Left ventricle myocardium superior (tissue), 1 donor: ENCODE results near the gene NIPSNAP2. TPM values are rescaled to one million over a fixed set of nuclear protein-coding genes. Genes with fewer than 3 reads are reported as not detected.
"Not testable (repeated sequence)": the region's sequence is repeated elsewhere in the genome, so short reads cannot be mapped to it uniquely, and the experiment has no call there.

Experiments
- ATAC-seq: fragments of 200-7000 bp; cut with Tn5 transposase; one replicate; pipeline ENCODE4 v1.9.1; 2020; ENCODE audit warnings: mild to moderate bottlenecking, moderate library complexity
- DNase-seq: peaks from one replicate; pipeline ENCODE4 v3.0.0-alpha.2; 2020
- intact Hi-C: fragments of 100-400 bp; cut with micrococcal nuclease; formaldehyde crosslinking; loops from one replicate; pipeline ENCODE4 v1.11.0; 2022
- total RNA-seq: library from RNA; stranded (reverse); fragmentation: NEBNext Ultra II Directional; extraction: Animal tissue kit (Norgen Biotek cat#: 25700); gene quantifications from one replicate; pipeline ENCODE4 v1.2.1, GENCODE V29; 2021
- donor health status: DM: no; HTN: yes; CAD: no; lungs with severe emphysema.

The NIPSNAP2 gene
- total RNA-seq, 1 donor from 2014 or later, result 374 TPM

DNA sequence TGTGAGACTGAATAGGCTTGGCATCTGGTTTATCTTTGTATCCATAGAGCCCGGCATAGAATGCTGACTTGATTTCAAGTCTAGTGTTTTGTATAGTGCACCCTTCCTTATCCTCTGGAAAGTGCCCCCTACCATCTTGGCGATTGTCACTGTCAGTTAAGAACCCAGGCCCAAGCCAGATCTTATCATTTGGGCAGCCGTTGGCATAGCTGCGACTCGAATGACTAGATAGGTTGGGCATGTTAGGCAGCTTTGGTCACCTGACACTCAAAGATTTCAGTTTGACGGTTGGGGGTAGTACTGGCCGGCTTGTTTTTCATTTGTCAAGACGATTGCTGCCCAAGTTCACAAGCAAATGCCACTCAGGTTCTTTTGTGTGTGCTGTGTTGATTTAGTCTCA, 6.6 kb downstream of the NIPSNAP2 start:
- peak; percentile 84 for ATAC-seq
- peak; percentile 41 for DNase-seq
- intact Hi-C loops, result no loop called here

DNA sequence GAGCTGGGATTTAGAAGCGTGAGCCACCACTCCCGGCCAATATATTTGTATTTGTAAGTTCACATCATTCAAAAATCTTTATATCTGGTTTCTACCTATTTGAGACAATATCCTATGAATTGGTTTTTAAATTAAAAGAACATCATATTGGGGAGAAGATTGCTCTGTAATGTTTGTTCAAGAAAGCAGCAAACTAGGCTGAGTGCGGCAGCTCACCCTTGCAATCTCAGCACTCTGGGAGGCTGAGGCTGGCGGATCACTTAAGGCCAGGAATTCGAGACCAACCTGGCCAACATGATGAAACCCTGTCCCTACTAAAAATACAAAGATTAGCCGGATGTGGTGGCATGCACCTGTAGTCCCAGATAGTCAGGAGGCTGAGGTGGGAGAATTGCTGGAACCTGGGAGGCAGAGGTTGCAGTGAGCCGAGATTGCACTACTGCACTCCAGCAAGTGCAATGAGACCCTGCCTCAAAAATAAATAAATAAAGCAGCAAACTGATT, 9.4 kb downstream of the NIPSNAP2 start:
- DNase-seq (no peak), ATAC-seq (no peak)
- intact Hi-C loops, result no loop called here

DNA sequence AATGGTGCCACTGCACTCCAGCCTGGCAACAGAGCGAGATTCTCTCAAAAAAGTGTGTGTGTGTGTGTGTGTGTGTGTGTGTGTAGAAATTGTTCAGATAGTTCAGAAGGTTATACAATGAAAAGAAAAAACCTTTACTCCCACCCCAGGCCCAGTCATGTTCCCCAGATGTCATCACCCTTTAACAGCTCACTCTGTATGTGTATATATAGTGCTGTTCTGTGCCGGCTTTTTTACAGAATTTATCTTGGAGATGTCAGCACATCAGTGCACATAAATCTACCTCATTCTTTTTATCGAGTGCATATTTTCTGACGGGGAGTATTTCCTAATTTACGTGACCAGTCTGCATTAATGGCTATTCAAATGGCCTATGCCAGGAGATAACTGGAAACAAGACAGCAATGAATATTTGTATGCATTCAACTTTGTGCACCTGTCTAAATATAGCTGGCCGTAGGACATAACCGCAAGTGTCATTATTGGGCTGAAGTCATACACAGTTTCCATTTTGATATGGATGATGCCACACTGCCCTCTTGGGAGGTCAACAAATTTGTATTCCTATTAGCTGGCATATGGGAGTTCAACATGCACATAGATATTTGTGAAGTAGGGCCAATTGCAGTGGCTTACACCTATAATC, 11.7 kb downstream of the NIPSNAP2 start:
- DNase-seq (no peak), ATAC-seq (peak; percentile 91)
- intact Hi-C loops, result no loop called here

DNA sequence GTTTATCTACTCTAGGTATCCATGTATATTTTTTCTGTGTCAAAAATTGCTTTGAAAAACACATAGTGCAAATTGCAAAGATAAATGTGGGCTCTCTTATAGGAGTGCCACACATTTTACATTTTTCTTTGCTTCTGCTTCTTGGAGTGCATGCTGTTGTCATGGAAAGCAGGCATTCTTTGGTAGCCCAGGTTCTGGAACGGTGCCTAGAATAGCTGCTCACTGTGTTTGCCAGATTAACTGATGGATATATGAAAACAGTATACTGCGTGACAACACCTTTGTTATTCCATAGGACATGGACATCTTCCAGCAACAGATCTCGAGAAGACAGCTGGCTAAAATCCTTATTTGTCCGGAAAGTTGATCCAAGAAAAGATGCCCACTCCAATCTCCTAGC, 13.4 kb downstream of the NIPSNAP2 start:
- no peak for ATAC-seq
- intact Hi-C loops, result no loop called here
- DNase-seq, result no peak

DNA sequence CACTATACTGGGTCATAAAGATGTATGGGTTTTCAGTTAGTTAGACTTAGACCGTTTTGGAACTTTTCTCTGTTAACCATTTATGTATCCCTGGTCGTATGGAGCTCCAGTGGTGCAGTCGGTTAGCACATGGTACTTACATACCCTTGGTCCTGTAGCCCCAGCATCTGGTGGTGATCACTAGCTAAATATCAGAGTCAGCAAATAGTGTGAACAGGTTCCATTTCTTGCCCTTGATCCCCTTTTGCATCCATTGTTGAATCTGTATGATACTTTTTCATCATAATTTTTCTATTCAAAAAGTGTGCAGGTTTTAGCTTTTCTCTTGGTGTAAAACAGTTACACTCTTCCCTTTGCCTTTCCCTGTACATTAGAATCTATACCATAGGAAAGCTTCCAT, 15.9 kb downstream of the NIPSNAP2 start:
- ATAC-seq (no peak), DNase-seq (no peak)
- intact Hi-C loops, result loop anchor here (10.0 kb wide), 1 partner anchor 85 kb away; the partner anchor contains the start of gene SUMF2

DNA sequence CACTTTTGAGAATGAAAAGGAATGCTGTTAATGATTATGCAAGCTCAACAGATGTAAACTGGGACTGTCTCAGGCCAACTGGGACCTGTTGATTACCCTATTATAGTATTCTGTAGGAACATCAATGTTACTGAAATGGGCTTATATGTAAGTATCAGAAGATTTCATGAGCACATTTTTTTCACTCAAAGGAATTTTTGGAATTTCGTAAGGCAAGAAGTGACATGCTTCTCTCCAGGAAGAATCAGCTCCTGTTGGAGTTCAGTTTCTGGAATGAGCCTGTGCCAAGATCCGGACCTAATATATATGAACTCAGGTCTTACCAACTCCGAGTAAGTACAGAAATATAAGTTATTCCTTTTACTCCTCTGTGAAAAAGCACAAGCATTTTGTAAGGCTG, 19.2 kb downstream of the NIPSNAP2 start:
- intact Hi-C loops, result loop anchor here (10.0 kb wide), 1 partner anchor 81 kb away; the partner anchor contains the start of gene SUMF2
- ATAC-seq, result no peak

DNA sequence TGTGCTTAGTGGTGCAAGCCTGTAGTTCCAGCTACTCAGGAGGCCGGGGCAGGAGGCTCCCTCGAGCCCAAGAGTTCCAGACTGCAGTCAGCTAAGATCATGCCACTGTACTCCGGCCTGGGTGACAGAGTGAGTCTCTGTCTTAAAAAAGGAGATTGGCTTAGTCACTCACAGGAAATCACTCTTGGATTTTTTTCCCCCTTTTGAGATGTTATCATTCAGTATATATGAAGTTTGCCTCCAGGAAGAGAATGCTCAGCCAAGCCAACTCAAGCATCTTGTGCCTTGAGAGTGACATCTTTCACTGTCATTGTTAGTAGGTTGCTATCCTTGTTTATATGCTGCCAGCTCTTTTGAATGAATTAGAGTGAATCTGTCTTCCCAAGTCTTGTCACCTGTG, 28.0 kb downstream of the NIPSNAP2 start:
- intact Hi-C loops, result no loop called here
- DNase-seq (no peak), ATAC-seq (no peak)

More for the DNA sequence above, 19.2 kb downstream of the NIPSNAP2 start:
- DNase-seq, result no peak

DNA sequence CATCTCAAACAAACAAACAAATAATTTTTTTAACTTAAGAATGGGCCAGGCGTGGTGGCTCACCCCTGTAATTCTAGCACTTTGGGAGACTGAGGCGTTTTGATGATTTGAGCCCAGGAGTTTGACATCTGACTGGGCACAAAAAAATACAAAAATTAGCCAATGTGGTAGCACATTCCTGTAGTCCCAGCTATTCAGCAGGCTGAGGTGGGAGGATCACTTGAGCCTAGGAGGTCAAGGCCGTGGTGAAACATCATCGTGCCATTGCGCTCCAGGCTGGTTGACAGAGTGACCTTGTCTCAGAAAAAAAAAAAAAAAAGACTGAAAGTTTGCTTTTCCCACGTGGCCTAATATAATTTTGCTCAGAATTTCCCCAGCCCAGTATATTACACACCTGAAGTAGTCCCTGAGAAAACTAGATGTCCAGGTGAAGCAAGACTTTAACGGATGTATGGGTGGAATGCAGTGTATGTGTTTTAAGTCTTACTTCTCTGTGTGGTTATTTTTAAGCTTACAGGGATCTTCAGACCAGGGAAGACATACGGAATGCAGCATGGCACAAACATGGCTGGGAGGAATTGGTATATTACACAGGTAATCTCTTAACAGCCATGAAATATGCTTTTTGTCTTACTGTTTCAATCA, 32.6 kb downstream of the NIPSNAP2 start:
- ATAC-seq (no peak), DNase-seq (no peak)
- intact Hi-C loops, result no loop called here

DNA sequence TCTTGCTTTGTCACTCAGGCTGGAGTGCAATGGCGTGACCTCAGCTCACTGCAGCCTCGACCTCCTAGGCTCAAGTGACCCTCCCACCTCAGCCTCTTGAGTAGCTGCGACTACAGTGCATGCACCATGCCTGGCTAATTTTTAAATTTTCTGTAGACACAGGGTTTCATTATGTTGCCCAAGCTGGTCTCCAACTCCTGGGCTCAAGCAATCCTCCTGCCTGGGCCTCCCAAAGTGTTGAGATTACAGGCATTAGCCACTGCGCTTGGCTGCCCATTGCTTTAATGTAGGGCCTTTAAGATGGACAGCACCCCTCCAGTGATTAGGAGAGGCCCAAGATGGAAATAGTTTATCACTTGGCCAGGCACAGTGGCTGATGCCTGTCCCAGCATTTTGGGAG, 39.4 kb downstream of the NIPSNAP2 start:
- DNase-seq, result no peak
- ATAC-seq, result no peak
- intact Hi-C loops, result no loop called here

DNA sequence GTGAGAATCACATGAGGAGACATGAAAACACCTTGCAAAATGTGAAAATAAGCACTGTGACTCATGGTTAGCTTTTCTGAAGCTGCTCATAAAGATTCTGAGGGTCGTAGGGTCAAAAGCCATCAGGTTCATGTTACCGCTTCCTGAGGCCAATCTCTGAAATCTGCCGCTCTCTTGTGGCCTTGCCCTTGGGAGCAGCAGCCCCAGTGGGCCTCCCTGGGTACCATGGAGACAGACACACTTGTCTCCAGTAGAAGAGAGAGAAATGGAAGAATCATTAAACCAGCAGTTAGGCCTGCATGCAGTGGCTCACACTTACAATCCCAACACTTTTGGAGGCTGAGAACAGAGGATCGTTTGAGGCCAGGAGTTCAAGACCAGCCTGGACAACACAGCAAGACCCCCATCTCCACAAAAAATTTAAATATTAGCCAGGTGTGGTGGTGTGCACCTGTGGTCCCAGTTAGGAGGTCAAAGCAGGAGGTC, 42.8 kb downstream of the NIPSNAP2 start:
- intact Hi-C loops, result no loop called here
- ATAC-seq (no peak), DNase-seq (no peak)

DNA sequence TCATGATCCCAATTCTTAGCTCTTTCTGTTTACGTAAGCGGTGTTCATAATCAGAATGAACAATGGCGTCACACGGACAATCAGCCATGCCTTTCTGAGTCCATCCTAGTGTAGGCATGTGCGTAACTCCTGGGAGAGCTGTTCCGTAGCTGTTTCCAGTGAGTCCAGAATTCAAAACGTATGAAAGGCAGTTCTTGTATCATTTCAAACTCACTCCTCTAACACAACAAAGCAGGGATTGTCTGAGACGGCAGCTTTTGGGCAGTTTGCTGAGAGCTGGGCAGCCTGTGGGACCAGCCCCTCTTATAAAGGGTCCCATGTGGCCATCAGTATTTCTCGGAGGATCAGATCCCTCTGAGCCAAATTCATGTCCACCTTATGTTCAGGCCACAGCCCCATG, 43.5 kb downstream of the NIPSNAP2 start:
- no peak for DNase-seq
- ATAC-seq, result no peak
- intact Hi-C loops, result no loop called here

DNA sequence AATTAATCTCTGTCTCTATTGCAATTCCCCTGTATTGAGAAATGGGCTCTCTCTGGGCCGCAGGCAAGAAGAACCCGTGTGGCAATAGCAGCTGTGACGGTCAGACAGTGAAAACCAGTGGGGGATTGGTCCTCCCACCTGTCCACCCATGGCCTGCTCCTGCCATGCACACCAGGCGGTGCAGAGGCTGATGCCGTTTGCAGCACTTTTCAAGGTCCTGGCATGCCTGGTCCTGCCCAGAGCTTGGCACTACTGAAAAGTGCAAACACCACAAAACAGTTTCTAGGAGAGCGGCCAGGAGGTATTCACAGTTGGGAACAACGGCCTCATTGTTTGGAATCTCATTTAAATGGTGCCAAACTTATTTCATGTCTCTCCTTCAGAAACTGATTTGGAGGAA, 45.3 kb downstream of the NIPSNAP2 start:
- ATAC-seq (peak; percentile 75), DNase-seq (no peak)
- intact Hi-C loops, result no loop called here

DNA sequence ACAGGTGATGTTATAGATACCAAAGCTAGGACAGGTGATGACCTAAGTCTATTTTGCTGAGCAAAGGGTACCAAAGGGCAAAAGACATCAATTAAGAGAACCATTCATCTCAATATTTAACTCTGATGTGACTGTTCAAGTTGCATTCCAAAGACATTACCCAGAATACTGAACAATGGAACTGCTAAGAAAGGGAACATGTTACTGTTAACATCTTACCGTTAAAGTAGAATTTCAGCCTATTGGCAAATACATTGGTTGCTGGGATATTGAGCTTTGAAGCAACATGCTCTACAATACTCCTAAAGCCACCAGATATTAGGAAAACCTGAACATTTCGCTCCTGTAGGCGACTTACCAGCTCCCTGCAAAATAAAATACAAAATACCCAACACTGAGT, 52.6 kb downstream of the NIPSNAP2 start:
- DNase-seq, ATAC-seq, intact Hi-C loops: not testable (repeated sequence)

DNA sequence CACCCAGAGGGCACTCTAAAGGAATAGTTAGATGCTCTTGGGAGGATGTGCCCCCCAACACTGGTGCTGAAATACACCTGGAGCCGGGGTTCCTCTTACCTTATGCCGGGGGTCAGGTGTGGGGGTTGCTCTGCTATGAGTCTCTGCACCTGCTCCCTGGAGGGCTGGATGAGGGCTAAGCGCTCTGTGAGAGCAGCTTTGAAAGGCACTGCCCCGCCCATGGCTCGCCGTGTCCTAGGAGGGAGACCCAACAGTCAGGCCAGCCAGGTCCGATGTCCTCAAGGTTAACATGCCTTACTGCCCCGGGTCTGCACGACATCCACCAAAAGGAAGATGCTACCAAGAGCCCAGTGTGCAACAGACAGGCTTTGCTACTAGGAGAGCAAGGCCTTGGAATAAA, 55.1 kb downstream of the NIPSNAP2 start:
- ATAC-seq (no peak), DNase-seq (no peak)
- intact Hi-C loops, result no loop called here

DNA sequence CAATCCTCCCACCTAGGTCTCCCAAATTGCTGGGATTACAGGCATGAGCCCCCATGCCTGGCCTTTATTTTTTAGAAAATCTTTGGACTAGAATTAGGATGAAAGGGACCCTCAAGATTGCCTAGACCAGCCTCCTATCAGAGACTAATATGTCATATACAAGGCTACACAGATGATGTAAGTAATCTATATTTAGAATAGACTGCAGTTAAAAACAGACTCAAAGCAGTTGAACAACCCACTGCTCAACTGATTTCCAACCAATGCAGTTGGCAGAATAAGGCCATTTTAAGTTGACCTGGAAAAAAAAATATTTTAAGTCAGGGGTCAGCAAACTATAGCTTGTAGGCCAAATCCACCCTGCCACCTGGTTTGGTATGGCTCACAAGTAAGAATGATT, 59.1 kb downstream of the NIPSNAP2 start:
- ATAC-seq (peak; percentile 69), DNase-seq (no peak)
- intact Hi-C loops, result no loop called here

DNA sequence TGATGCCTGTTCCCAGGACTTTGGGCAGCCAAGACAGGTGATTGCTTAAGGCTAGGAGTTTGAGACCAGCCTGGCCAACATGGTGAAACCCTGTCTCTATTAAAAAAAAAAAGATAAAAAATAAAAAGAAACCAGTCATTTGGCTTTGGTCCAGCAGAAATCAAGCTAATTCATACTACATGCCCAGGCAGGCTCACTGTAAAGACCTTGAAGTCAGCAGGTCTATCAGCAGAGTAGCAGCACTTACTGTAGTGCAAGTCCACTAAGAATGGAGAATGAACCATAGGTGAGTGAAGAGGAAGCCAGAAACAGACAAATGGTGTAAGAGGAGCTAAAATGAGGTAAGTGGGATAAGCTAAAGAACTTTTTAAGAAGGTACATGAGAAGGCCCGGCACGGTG, 62.2 kb downstream of the NIPSNAP2 start:
- DNase-seq, result no peak
- ATAC-seq, result no peak
- intact Hi-C loops, result no loop called here

DNA sequence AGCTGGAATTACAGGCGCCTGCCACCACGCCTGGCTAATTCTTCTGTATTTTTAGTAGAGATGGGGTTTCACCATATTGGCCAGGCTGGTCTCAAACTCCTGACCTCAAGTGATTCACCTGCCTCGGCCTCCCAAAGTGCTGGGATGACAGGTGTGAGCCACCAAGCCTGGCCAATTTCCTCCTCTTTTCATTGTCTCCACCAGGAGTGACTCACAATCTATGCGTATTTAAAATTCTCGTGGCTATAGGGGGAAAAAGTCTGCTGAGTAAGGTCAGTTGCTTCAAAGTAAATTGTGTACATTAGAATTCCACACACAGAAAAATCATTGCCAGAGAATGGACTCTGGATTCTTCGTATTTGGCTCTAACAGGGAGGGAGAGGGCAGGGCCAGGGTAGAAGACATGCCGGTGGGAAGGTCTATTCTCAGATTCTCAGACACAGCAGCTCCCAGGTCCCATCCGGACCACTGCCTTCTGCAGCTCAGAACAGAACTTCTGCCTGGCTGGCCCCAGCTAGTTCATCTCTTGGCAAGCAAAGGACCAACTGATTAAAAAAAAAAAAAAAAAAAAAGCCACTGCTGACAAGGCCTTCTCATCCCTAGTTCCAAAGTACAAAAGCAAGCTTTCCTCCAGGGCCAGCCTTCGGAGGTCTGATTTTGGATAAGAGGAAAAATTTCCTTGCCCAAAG, 64.7 kb downstream of the NIPSNAP2 start:
- ATAC-seq, result no peak
- intact Hi-C loops, result no loop called here
- DNase-seq, result no peak

DNA sequence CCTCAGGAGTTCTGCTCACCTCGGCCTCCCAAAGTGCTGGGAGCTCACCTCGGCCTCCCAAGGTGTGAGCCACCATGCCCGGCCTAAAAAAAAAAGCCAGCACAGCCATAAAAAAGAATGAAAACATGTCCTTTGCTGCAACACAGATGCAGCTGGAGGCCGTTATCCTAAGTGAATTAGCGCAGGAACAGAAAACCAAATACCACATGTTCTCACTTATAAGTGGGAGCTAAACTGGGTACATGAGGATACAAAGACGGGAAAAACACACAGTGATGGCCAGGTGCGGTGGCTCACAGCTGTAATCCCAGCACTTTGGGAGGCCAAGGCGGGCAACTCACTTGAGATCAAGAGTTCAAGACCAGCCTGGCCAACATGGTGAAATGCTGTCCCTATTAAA, 66.0 kb downstream of the NIPSNAP2 start:
- ATAC-seq, result no peak

DNA sequence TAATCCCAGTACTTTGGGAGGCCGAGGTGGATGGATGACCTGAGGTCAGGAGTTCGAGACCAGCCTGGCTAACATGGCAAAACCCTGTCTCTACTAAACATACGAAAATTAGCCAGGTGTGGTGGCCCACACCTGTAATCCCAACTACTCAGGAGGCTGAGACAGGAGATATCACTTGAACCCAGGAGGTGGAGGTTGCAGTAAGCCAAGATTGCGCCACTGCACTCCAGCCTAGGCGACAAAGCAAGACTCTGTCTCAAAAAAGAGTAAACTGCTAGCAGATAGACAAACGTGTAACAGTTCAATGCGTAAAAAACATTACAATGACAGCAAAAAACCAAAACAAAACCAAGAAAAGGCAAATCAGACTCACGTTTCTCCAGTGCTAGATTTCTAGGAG, 67.2 kb downstream of the NIPSNAP2 start:
- intact Hi-C loops, ATAC-seq, DNase-seq: not testable (repeated sequence)

More for the DNA sequence above, 66.0 kb downstream of the NIPSNAP2 start:
- intact Hi-C loops, result no loop called here
- DNase-seq, result no peak

DNA sequence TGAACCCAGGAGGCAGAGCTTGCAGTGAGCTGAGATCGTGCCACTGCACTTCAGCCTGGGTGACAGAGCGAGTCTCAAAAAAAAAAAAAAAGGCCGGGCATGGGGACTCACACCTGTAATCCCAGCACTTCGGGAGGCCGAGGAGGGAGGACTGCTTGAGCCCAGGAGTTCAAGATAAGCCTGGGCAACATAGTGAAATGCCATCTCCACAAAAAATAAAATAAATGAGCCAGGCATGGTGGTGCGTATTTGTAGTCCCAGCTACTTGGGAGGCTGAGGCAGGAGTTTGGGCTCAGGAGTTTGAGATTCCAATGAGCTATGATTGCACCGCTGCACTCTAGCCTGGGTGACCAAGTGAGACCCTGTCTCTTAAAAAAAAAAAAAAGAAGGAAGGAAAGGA, 68.2 kb downstream of the NIPSNAP2 start:
- intact Hi-C loops, DNase-seq: not testable (repeated sequence)

More for the DNA sequence above, 68.2 kb downstream of the NIPSNAP2 start:
- not testable (repeated sequence) for ATAC-seq
